Esophagus squamous epithelium (tissue), 5 donors: ENCODE results near the gene CCDC134. TPM values are rescaled to one million over a fixed set of nuclear protein-coding genes. Genes with fewer than 3 reads are reported as not detected.

Experiments used
- DNase-seq: peaks from one replicate; lab custom pipeline; 2025; lab: John Stamatoyannopoulos, UW
- H3K27ac ChIP-seq, 4 donors: fragments of 200-600 bp; sonication (generic); one replicate each; pipeline ENCODE4 v1.5.1; 2016 to 2019; ENCODE audit warnings: mild to moderate bottlenecking in 1 of 4
- H3K27me3 ChIP-seq, 4 donors: fragments of 200-600 bp; sonication (generic); 1 replicate in 3 of 4; 2 replicates in 1 of 4; pipeline versions ENCODE4 v1.5.1 to v1.6.0; 2017 to 2021; ENCODE audit warnings: antibody characterized with exemption in 1 of 4
- H3K36me3 ChIP-seq, 3 donors: fragments of 200-600 bp; sonication (generic); one replicate each; pipeline ENCODE4 v1.5.1; 2016 to 2019
- H3K4me1 ChIP-seq, 3 donors: fragments of 200-600 bp; sonication (generic); one replicate each; pipeline ENCODE4 v1.5.1; 2017 to 2019
- H3K4me3 ChIP-seq, 4 donors: fragments of 200-600 bp; sonication (generic); 1 replicate in 3 of 4; 2 replicates in 1 of 4; pipeline ENCODE4 v1.5.1; 2016 to 2019; ENCODE audit warnings: mild to moderate bottlenecking in 2 of 4, moderate library complexity in 1 of 4
- H3K9me3 ChIP-seq, 3 donors: fragments of 200-600 bp; sonication (generic); one replicate each; pipeline ENCODE4 v1.5.1; 2016 to 2019
- CTCF ChIP-seq, 6 experiments: fragments of 450-650 bp in 4 of 6; fragments of 200-600 bp in 2 of 6; sonication (generic) in 2 of 6; IDR thresholded peaks; one replicate each; pipeline ENCODE4 v1.5.1; 2016 to 2019; ENCODE audit warnings: antibody characterized with exemption in 6 of 6, mild to moderate bottlenecking in 4 of 6, moderate library complexity in 4 of 6
- POLR2A ChIP-seq, 4 donors: fragments of 450-650 bp; IDR thresholded peaks; one replicate each; pipeline ENCODE4 v1.6.1; 2017; ENCODE audit warnings: antibody characterized with exemption in 4 of 4, mild to moderate bottlenecking in 4 of 4, moderate library complexity in 3 of 4
- WGBS, 2 donors: methylation state at CpG; one replicate each; pipeline ENCODE4 v1.1.5; 2018; 5-methylcytosine and 5-hydroxymethylcytosine counted together
- intact Hi-C: fragments of 100-400 bp; cut with DNase I; formaldehyde crosslinking; loops from one replicate; pipeline ENCODE4 v1.15.0; 2022
- total RNA-seq, 4 donors: library from RNA; depleted of rRNA; stranded (reverse); fragments of >200 nt; gene quantifications; one replicate each; pipeline ENCODE4 v1.1.0, GENCODE V29; 2016
- donor health status: DM: yes; HTN: yes; CAD: no.

Gene CCDC134
- total RNA-seq, 4 donors from 2014 or later: 5.1 to 9.0 (median 7.2) TPM

GRCh38 chr22:41805639-41806038, 5.2 kb downstream of the CCDC134 start:
- TF ChIP-seq CTCF (IDR thresholded peaks at IDR 0.05) (no peak), POLR2A (IDR thresholded peaks at IDR 0.05) (no peak)
- peaks cover 4 to 17% (median 8%) of the 10 kb centered on the region in 3 donors for H3K4me1 ChIP-seq
- H3K36me3 ChIP-seq: peaks cover 0 to 26% (median 0%) of the 10 kb centered on the region in 3 donors
- DNase-seq: no peak
- no peak overlapping the region for H3K4me3 ChIP-seq
- H3K27ac ChIP-seq: no peak overlapping the region
- intact Hi-C loops: no loop called here
- H3K9me3 ChIP-seq: no peaks in the 10 kb centered on the region
- no peaks in the 10 kb centered on the region for H3K27me3 ChIP-seq

- Histone ChIP-seq H3K27me3 (no peaks in the 10 kb centered on the region), H3K4me3 (no peak overlapping the region), H3K27ac (no peak overlapping the region), H3K4me1 (no peaks in the 10 kb centered on the region), H3K36me3 (peaks cover 0 to 54% (median 2%) of the 10 kb centered on the region in 3 donors), H3K9me3 (no peaks in the 10 kb centered on the region)
- intact Hi-C loops: no loop called here
- TF ChIP-seq POLR2A (IDR thresholded peaks at IDR 0.05): no peak
- TF ChIP-seq CTCF (IDR thresholded peaks at IDR 0.05): no peak
- no peak for DNase-seq
- 75 to 79% methylated on average over 2 to 6 of the region's 6 CpGs for WGBS, 2 donors
Observed at GRCh38 chr22:41808400-41808799, 7.9 kb downstream of the CCDC134 start.

- no peak overlapping the region for H3K27ac ChIP-seq
- peaks cover 0 to 68% (median 5%) of the 10 kb centered on the region in 3 donors for H3K36me3 ChIP-seq
- WGBS, 2 donors: 89 to 91% methylated on average over 11 to 12 of the region's 12 CpGs
- no peak for DNase-seq
- H3K27me3 ChIP-seq: no peaks in the 10 kb centered on the region
- TF ChIP-seq CTCF (IDR thresholded peaks at IDR 0.05) (no peak), POLR2A (IDR thresholded peaks at IDR 0.05) (no peak)
- intact Hi-C loops: no loop called here
- no peaks in the 10 kb centered on the region for H3K4me1 ChIP-seq
- H3K9me3 ChIP-seq: no peaks in the 10 kb centered on the region
- H3K4me3 ChIP-seq: no peak overlapping the region
Observed at GRCh38 chr22:41810022-41810421, 9.5 kb downstream of the CCDC134 start.

GRCh38 chr22:41812805-41813545, 12.5 kb downstream of the CCDC134 start:
- Histone ChIP-seq H3K27ac (no peak overlapping the region), H3K4me1 (no peaks in the 10 kb centered on the region), H3K4me3 (no peak overlapping the region), H3K27me3 (no peaks in the 10 kb centered on the region), H3K36me3 (peaks cover 0 to 88% (median 5%) of the 10 kb centered on the region in 3 donors), H3K9me3 (no peaks in the 10 kb centered on the region)
- DNase-seq: no peak
- TF ChIP-seq CTCF (IDR thresholded peaks at IDR 0.05): no peak
- TF ChIP-seq POLR2A (IDR thresholded peaks at IDR 0.05): no peak
- intact Hi-C loops: no loop called here
- WGBS, 2 donors: 90 to 93% methylated on average over 11 to 16 of the region's 16 CpGs

- no peak overlapping the region for H3K4me3 ChIP-seq
- no peaks in the 10 kb centered on the region for H3K9me3 ChIP-seq
- TF ChIP-seq CTCF (IDR thresholded peaks at IDR 0.05) (no peak), POLR2A (IDR thresholded peaks at IDR 0.05) (no peak)
- no peaks in the 10 kb centered on the region for H3K4me1 ChIP-seq
- H3K36me3 ChIP-seq: peaks cover 0 to 80% (median 5%) of the 10 kb centered on the region in 3 donors
- WGBS, 2 donors: 94 to 100% methylated on average over 3 to 6 of the region's 9 CpGs
- no peaks in the 10 kb centered on the region for H3K27me3 ChIP-seq
- H3K27ac ChIP-seq: no peak overlapping the region
- intact Hi-C loops: no loop called here
- no peak for DNase-seq
Observed at GRCh38 chr22:41813726-41814410, 13.4 kb downstream of the CCDC134 start.
